ENCODE results near the gene MOB3C. TPM values are rescaled to one million over a fixed set of nuclear protein-coding genes. Genes with fewer than 3 reads are reported as not detected.

MOB3C gene
- total RNA-seq, 1 donor from 2014 or later: 9.4 TPM

DNA sequence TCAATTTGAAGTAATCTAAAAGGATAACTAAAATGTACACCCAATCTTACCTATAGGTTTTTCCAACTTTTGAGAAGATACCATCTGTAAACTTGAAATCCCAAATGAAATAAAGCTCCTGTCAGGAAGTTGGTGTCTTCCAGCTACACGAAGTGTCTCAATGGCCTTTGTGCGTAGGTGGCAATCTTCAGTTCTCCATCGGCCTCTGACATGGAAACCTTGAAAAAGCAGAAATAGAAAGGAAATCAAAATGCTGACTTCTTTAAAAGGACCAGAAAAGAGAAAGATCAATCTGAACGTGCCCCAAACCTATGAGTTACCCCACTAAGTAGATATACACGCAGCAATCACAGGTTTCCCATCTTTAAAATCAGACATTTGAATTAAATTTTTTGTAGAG is 22.5 kb downstream of the MOB3C start:
- Mint-ChIP-seq H3K4me3 (ENCODE audit: unreplicated experiment) (no peak overlapping the region), H3K4me1 (ENCODE audit: unreplicated experiment) (peaks cover 10% of the 10 kb centered on the region), H3K27me3 (ENCODE audit: unreplicated experiment) (no peaks in the 10 kb centered on the region), H3K27ac (ENCODE audit: unreplicated experiment) (no peak overlapping the region), H3K36me3 (ENCODE audit: unreplicated experiment) (peaks cover 36% of the 10 kb centered on the region), H3K9me3 (ENCODE audit: unreplicated experiment) (no peaks in the 10 kb centered on the region)
- TF ChIP-seq, protein P1, sequence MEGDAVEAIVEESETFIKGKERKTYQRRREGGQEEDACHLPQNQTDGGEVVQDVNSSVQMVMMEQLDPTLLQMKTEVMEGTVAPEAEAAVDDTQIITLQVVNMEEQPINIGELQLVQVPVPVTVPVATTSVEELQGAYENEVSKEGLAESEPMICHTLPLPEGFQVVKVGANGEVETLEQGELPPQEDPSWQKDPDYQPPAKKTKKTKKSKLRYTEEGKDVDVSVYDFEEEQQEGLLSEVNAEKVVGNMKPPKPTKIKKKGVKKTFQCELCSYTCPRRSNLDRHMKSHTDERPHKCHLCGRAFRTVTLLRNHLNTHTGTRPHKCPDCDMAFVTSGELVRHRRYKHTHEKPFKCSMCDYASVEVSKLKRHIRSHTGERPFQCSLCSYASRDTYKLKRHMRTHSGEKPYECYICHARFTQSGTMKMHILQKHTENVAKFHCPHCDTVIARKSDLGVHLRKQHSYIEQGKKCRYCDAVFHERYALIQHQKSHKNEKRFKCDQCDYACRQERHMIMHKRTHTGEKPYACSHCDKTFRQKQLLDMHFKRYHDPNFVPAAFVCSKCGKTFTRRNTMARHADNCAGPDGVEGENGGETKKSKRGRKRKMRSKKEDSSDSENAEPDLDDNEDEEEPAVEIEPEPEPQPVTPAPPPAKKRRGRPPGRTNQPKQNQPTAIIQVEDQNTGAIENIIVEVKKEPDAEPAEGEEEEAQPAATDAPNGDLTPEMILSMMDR (IDR thresholded peaks at IDR 0.05): no peak
- no peak for DNase-seq (ENCODE audit: extremely low spot score, unreplicated experiment)

GRCh38 chr1:46592823-46593222 is 23.8 kb downstream of the MOB3C start:
- no peak overlapping the region for H3K4me3 Mint-ChIP-seq (ENCODE audit: unreplicated experiment)
- TF ChIP-seq, protein P1 (IDR thresholded peaks at IDR 0.05): no peak
- no peak overlapping the region for H3K27ac Mint-ChIP-seq (ENCODE audit: unreplicated experiment)
- H3K27me3 Mint-ChIP-seq (ENCODE audit: unreplicated experiment): no peaks in the 10 kb centered on the region
- no peak for DNase-seq (ENCODE audit: extremely low spot score, unreplicated experiment)
- H3K9me3 Mint-ChIP-seq (ENCODE audit: unreplicated experiment): no peaks in the 10 kb centered on the region
- H3K36me3 Mint-ChIP-seq (ENCODE audit: unreplicated experiment): peaks cover 38% of the 10 kb centered on the region
- peaks cover 10% of the 10 kb centered on the region for H3K4me1 Mint-ChIP-seq (ENCODE audit: unreplicated experiment)

DNA sequence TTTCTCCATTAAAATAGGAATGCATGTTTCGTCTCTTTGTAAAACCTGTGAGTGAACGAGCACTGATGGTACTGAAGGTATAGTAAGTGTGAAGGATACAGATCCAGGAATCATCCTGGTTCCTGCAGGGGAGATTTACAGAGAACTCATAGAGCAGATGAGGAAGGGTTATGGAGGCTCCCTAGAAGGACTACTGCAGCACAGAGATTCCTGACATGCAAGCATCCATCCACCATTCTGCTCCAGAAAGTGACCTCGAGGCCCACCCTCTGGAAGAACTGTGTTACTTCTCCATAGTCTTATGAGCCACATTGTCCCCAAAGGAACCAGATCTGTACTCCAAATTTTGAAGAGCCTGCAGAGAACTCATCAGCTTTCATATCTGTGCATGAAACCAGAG is 27.1 kb downstream of the MOB3C start:
- H3K4me1 Mint-ChIP-seq (ENCODE audit: unreplicated experiment): no peaks in the 10 kb centered on the region
- H3K36me3 Mint-ChIP-seq (ENCODE audit: unreplicated experiment): peaks cover 37% of the 10 kb centered on the region
- no peak for DNase-seq (ENCODE audit: extremely low spot score, unreplicated experiment)
- H3K27me3 Mint-ChIP-seq (ENCODE audit: unreplicated experiment): no peaks in the 10 kb centered on the region
- H3K9me3 Mint-ChIP-seq (ENCODE audit: unreplicated experiment): no peaks in the 10 kb centered on the region
- H3K27ac Mint-ChIP-seq (ENCODE audit: unreplicated experiment): no peak overlapping the region
- TF ChIP-seq, protein P1 (IDR thresholded peaks at IDR 0.05): no peak
- no peak overlapping the region for H3K4me3 Mint-ChIP-seq (ENCODE audit: unreplicated experiment)

GRCh38 chr1:46587069-46587468 is 29.5 kb downstream of the MOB3C start:
- Mint-ChIP-seq H3K36me3 (ENCODE audit: unreplicated experiment) (peaks cover 34% of the 10 kb centered on the region), H3K27ac (ENCODE audit: unreplicated experiment) (no peak overlapping the region), H3K9me3 (ENCODE audit: unreplicated experiment) (no peaks in the 10 kb centered on the region), H3K4me1 (ENCODE audit: unreplicated experiment) (no peaks in the 10 kb centered on the region), H3K4me3 (ENCODE audit: unreplicated experiment) (no peak overlapping the region), H3K27me3 (ENCODE audit: unreplicated experiment) (no peaks in the 10 kb centered on the region)
- TF ChIP-seq, protein P1 (IDR thresholded peaks at IDR 0.05): no peak
- no peak for DNase-seq (ENCODE audit: extremely low spot score, unreplicated experiment)

DNA sequence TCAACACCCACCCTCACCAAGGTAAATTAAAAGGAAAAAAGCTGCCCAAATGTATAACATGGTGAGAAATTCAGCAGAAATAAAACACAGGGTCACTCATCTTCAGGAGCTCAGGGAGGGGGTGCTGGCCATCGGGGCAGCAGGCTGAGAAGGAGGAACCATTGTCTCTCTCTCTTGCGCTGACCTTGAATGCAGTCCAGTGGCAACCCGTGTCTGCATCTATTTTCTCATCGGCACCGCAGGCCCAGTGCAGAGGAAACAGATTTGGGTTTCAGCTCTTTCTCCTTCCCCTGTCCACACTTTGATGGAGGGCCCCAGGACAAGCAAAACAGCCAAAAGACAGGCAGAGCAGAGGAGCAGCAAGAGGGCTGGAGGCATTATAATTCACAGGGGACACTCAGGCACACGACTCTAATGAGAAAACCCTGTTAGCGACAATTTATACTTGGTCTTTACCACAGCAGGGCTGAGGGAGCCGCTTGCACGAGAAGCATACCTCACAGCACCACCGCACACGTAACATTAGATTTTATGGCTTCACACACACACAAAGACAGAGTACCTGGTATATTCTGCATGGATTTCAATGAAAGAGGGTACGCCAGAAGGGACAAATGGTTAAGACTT is 31.2 kb downstream of the MOB3C start:
- DNase-seq (ENCODE audit: extremely low spot score, unreplicated experiment): no peak
- Mint-ChIP-seq H3K36me3 (ENCODE audit: unreplicated experiment) (peaks cover 32% of the 10 kb centered on the region), H3K9me3 (ENCODE audit: unreplicated experiment) (no peaks in the 10 kb centered on the region), H3K4me3 (ENCODE audit: unreplicated experiment) (no peak overlapping the region), H3K27ac (ENCODE audit: unreplicated experiment) (no peak overlapping the region), H3K4me1 (ENCODE audit: unreplicated experiment) (no peaks in the 10 kb centered on the region), H3K27me3 (ENCODE audit: unreplicated experiment) (no peaks in the 10 kb centered on the region)
- TF ChIP-seq, protein P1 (IDR thresholded peaks at IDR 0.05): no peak
